ENCODE measurements around the gene RTP2. TPM values are rescaled to one million over a fixed set of nuclear protein-coding genes. Genes with fewer than 3 reads are reported as not detected.

The RTP2 gene
- total and polyA plus RNA-seq, 2 experiments from 2014 or later = not detected

DNA sequence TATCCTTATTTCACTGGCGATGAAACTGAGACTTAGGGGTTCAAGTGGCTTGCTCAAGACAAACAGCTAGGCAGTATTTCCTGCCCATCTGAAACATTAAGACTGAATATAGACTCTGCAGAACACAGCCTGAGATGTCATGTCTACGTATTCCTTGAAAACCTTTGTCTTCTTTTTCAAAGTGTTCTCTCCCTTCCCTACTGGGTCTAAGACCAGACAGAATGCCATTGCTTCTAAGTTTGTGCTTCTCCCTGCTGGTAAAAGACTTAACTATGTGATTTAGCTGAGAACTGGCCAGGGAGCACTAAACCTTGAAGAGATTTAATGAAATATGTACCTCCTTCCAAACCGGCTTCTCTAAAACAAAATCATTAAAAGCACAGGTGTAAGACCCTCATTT is 33.0 kb upstream of the RTP2 start:
- Histone ChIP-seq H3K27ac (ENCODE audit: low read depth) (no peak overlapping the region), H3K36me3 (ENCODE audit: insufficient read depth) (no peaks in the 10 kb centered on the region), H4K20me1 (replicated peaks; ENCODE audit: insufficient read depth) (no peaks in the 10 kb centered on the region), H3K27me3 (ENCODE audit: insufficient read depth) (peaks cover 30% of the 10 kb centered on the region), H3F3A (replicated peaks; ENCODE audit: low read depth) (no peaks in the 10 kb centered on the region; the same call in 1 of the 2 replicates), H3K79me2 (replicated peaks; ENCODE audit: insufficient read depth) (no peaks in the 10 kb centered on the region), H3K4me3 (no peak overlapping the region), H3K9me2 (ENCODE audit: insufficient read depth) (no peaks in the 10 kb centered on the region), H2AFZ (no peak overlapping the region), H3K4me1 (ENCODE audit: insufficient read depth) (peaks cover 18% of the 10 kb centered on the region), H3K4me2 (peak overlapping the region; percentile 87; the same call in 1 of the 2 replicates)
- H3K9me3 Mint-ChIP-seq = no peaks in the 10 kb centered on the region
- DNase-seq (ENCODE audit: low spot score) (no peak), ATAC-seq (no peak)
- H3K4me3 Mint-ChIP-seq = no peak overlapping the region; the same call in 2 of the 3 replicates
- H3K4me1 Mint-ChIP-seq = peaks cover 24% of the 10 kb centered on the region
- peaks cover 5% of the 10 kb centered on the region; the same call in 1 of the 3 replicates for H3K36me3 Mint-ChIP-seq (ENCODE audit: low read depth)
- no peak for TF ChIP-seq EZH2phosphoT487 (IDR thresholded peaks at IDR 0.05; ENCODE audit: unreplicated experiment)
- TF ChIP-seq CREB1 (CRISPR knock-in tag; IDR thresholded peaks at IDR 0.05; ENCODE audit: low read depth) = no peak
- TF ChIP-seq, protein P1, sequence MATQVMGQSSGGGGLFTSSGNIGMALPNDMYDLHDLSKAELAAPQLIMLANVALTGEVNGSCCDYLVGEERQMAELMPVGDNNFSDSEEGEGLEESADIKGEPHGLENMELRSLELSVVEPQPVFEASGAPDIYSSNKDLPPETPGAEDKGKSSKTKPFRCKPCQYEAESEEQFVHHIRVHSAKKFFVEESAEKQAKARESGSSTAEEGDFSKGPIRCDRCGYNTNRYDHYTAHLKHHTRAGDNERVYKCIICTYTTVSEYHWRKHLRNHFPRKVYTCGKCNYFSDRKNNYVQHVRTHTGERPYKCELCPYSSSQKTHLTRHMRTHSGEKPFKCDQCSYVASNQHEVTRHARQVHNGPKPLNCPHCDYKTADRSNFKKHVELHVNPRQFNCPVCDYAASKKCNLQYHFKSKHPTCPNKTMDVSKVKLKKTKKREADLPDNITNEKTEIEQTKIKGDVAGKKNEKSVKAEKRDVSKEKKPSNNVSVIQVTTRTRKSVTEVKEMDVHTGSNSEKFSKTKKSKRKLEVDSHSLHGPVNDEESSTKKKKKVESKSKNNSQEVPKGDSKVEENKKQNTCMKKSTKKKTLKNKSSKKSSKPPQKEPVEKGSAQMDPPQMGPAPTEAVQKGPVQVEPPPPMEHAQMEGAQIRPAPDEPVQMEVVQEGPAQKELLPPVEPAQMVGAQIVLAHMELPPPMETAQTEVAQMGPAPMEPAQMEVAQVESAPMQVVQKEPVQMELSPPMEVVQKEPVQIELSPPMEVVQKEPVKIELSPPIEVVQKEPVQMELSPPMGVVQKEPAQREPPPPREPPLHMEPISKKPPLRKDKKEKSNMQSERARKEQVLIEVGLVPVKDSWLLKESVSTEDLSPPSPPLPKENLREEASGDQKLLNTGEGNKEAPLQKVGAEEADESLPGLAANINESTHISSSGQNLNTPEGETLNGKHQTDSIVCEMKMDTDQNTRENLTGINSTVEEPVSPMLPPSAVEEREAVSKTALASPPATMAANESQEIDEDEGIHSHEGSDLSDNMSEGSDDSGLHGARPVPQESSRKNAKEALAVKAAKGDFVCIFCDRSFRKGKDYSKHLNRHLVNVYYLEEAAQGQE (IDR thresholded peaks at IDR 0.05; ENCODE audit: unreplicated experiment) = no peak
- TF ChIP-seq ZNF331 (CRISPR knock-in tag; IDR thresholded peaks at IDR 0.05; ENCODE audit: low read depth) = no peak
- TF ChIP-seq, protein P2, sequence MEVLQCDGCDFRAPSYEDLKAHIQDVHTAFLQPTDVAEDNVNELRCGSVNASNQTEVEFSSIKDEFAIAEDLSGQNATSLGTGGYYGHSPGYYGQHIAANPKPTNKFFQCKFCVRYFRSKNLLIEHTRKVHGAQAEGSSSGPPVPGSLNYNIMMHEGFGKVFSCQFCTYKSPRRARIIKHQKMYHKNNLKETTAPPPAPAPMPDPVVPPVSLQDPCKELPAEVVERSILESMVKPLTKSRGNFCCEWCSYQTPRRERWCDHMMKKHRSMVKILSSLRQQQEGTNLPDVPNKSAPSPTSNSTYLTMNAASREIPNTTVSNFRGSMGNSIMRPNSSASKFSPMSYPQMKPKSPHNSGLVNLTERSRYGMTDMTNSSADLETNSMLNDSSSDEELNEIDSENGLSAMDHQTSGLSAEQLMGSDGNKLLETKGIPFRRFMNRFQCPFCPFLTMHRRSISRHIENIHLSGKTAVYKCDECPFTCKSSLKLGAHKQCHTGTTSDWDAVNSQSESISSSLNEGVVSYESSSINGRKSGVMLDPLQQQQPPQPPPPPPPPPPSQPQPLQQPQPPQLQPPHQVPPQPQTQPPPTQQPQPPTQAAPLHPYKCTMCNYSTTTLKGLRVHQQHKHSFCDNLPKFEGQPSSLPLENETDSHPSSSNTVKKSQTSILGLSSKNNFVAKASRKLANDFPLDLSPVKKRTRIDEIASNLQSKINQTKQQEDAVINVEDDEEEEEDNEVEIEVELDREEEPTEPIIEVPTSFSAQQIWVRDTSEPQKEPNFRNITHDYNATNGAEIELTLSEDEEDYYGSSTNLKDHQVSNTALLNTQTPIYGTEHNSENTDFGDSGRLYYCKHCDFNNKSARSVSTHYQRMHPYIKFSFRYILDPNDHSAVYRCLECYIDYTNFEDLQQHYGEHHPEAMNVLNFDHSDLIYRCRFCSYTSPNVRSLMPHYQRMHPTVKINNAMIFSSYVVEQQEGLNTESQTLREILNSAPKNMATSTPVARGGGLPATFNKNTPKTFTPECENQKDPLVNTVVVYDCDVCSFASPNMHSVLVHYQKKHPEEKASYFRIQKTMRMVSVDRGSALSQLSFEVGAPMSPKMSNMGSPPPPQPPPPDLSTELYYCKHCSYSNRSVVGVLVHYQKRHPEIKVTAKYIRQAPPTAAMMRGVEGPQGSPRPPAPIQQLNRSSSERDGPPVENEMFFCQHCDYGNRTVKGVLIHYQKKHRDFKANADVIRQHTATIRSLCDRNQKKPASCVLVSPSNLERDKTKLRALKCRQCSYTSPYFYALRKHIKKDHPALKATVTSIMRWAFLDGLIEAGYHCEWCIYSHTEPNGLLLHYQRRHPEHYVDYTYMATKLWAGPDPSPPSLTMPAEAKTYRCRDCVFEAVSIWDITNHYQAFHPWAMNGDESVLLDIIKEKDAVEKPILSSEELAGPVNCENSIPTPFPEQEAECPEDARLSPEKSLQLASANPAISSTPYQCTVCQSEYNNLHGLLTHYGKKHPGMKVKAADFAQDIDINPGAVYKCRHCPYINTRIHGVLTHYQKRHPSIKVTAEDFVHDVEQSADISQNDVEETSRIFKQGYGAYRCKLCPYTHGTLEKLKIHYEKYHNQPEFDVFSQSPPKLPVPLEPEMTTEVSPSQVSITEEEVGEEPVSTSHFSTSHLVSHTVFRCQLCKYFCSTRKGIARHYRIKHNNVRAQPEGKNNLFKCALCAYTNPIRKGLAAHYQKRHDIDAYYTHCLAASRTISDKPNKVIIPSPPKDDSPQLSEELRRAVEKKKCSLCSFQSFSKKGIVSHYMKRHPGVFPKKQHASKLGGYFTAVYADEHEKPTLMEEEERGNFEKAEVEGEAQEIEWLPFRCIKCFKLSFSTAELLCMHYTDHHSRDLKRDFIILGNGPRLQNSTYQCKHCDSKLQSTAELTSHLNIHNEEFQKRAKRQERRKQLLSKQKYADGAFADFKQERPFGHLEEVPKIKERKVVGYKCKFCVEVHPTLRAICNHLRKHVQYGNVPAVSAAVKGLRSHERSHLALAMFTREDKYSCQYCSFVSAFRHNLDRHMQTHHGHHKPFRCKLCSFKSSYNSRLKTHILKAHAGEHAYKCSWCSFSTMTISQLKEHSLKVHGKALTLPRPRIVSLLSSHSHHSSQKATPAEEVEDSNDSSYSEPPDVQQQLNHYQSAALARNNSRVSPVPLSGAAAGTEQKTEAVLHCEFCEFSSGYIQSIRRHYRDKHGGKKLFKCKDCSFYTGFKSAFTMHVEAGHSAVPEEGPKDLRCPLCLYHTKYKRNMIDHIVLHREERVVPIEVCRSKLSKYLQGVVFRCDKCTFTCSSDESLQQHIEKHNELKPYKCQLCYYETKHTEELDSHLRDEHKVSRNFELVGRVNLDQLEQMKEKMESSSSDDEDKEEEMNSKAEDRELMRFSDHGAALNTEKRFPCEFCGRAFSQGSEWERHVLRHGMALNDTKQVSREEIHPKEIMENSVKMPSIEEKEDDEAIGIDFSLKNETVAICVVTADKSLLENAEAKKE (CRISPR knock-in tag; IDR thresholded peaks at IDR 0.05) = no peak
- TF ChIP-seq ZNF114 (CRISPR knock-in tag; IDR thresholded peaks at IDR 0.05) = no peak
- no peak for TF ChIP-seq STAT1 (IDR thresholded peaks at IDR 0.05; ENCODE audit: unreplicated experiment)
- TF ChIP-seq, protein P3, sequence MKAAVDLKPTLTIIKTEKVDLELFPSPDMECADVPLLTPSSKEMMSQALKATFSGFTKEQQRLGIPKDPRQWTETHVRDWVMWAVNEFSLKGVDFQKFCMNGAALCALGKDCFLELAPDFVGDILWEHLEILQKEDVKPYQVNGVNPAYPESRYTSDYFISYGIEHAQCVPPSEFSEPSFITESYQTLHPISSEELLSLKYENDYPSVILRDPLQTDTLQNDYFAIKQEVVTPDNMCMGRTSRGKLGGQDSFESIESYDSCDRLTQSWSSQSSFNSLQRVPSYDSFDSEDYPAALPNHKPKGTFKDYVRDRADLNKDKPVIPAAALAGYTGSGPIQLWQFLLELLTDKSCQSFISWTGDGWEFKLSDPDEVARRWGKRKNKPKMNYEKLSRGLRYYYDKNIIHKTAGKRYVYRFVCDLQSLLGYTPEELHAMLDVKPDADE (IDR thresholded peaks at IDR 0.05) = no peak
- no peak for TF ChIP-seq JUNB (IDR thresholded peaks at IDR 0.05; ENCODE audit: unreplicated experiment)
- TF ChIP-seq, protein P4, sequence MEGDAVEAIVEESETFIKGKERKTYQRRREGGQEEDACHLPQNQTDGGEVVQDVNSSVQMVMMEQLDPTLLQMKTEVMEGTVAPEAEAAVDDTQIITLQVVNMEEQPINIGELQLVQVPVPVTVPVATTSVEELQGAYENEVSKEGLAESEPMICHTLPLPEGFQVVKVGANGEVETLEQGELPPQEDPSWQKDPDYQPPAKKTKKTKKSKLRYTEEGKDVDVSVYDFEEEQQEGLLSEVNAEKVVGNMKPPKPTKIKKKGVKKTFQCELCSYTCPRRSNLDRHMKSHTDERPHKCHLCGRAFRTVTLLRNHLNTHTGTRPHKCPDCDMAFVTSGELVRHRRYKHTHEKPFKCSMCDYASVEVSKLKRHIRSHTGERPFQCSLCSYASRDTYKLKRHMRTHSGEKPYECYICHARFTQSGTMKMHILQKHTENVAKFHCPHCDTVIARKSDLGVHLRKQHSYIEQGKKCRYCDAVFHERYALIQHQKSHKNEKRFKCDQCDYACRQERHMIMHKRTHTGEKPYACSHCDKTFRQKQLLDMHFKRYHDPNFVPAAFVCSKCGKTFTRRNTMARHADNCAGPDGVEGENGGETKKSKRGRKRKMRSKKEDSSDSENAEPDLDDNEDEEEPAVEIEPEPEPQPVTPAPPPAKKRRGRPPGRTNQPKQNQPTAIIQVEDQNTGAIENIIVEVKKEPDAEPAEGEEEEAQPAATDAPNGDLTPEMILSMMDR (conservative IDR thresholded peaks at IDR 0.05; ENCODE audit: low read depth in 2 of 2) = no peak
- no peak for TF ChIP-seq NANOG (IDR thresholded peaks at IDR 0.05; ENCODE audit: borderline replicate concordance)
- no peak for TF ChIP-seq EZH2 (IDR thresholded peaks at IDR 0.05; ENCODE audit: low read depth, unreplicated experiment)
- TF ChIP-seq POLR2AphosphoS5 (IDR thresholded peaks at IDR 0.05; ENCODE audit: low read depth) = no peak
- peaks cover 20% of the 10 kb centered on the region for H3K27me3 Mint-ChIP-seq (ENCODE audit: insufficient read depth, low read depth, poor library complexity)
- no peak overlapping the region for H3K27ac Mint-ChIP-seq

Data from GM23338 (cell line).